ENCODE data around the gene MYO1H.

DNA sequence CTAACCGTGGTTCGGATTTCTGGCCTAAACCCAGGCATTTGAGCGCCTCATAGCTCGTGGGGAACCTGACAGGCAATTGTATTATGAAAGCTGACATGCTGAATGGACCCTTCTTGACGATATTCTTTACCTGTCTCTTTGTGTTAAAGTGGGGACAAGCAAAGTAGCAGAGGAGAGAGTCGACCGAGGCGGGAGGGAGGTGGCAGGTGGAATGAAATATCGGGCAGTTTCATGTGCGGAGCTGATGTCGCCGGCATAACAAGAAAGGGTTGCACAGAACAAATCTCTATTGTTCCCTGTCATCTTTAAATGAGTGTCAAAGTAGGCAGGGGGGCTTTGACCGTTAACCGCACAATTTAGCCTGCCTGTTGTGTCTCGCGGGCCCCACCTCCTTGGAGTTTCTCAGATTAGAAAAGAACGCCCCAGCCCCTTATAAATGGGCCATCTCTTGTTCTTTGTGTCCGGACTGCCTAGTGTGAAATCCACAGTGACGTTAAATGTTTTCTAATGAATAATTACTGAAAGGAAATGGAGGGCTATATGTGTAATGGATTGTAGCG lies 11.5 kb downstream of the MYO1H start:
- no peak for TF ChIP-seq TAF1 (IDR thresholded peaks at IDR 0.05; ENCODE audit: low read depth)
- no peak for TF ChIP-seq EP300 (IDR thresholded peaks at IDR 0.05; ENCODE audit: borderline replicate concordance)
- TF ChIP-seq USF1 (IDR thresholded peaks at IDR 0.05), result no peak
- no peak for TF ChIP-seq EGR1 (IDR thresholded peaks at IDR 0.05)
- no peak for TF ChIP-seq NFIC (IDR thresholded peaks at IDR 0.05)
- TF ChIP-seq REST (IDR thresholded peaks at IDR 0.05; ENCODE audit: low read depth), result no peak
- TF ChIP-seq, protein P1, sequence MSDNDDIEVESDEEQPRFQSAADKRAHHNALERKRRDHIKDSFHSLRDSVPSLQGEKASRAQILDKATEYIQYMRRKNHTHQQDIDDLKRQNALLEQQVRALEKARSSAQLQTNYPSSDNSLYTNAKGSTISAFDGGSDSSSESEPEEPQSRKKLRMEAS (IDR thresholded peaks at IDR 0.05), result no peak
- no peak for TF ChIP-seq RAD21 (IDR thresholded peaks at IDR 0.05; ENCODE audit: low read depth)
